ENCODE data around the gene TLE4.
A peak's percentile ranks its signal among the peaks of the same experiment; 100 is the strongest.

Gene TLE4

DNA sequence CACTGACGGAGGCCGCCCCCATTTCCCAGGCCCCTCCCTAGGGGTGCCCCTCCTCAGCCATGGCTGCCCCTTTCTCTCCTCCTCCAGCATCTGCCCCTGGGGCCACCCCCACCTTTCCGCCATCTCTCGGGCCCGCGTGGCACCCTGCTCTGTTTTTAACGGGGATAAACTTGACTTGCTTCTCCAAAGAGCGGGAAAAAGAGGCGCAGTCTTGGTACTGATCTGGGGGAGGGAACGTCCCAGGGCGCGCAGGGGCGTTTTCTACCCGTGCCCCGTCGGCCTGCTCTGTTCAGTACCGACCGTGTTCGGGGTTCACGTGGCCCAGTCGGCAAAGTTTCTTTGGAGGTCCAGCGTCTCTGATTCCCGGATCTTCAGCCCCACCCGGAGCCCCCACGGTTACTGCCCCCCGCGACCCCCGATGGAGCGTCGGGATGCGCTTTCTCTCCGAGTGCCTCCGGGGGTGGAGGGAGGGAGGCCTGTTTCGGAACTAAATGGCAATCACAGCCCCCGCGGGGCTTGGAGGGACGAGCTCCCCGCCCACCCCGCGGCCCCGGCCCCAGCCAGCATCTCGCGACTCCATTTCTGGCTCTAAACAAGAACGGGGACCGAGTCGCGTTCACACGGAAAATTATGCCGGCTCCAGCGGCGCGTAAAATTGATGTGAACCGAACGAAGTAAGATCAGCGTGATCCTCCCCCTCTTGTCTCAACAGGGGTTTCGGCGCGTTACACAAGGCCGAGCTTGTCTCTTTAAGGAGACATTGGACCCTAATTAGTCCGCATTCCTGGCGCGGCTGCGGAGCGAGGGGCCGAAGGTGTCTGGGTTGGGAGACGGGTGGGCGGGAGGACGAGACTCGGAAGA is 1.1 kb upstream of the TLE4 start:
- DNase-seq (ENCODE audit: low read depth), result no peak
- H3K4me3 ChIP-seq (ENCODE audit: low read depth, low read length), result peak overlapping the region; percentile 74

DNA sequence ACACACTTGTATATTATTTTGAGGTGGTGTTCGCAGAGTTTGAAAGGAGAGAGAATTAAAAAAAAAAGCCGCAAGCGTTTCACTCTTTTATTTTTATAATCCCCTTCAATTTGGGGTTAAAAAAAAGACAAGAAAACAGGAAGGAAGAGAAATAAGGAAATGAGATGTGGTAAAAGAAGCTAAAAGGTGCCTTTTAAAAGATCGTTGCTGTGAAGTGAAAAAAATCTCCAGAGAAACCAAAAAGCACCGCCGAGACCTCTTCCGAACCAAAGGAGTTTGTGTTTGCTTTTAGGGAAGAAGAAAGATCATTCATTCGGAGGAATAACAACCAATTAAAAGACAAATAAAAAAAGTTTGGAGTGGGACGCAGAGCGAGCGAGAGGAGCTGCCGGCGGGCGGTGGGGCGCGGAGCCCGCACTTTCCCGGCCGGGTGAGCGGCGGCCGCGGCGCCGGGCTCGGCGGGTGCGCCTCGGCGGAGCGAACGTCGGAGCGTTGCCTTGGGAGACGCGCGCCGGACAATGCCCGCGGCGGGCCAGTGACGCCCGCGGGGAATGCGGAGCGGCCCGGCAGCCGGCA is 355 bp downstream of the TLE4 start:
- peak overlapping the region; percentile 78 for H3K4me3 ChIP-seq (ENCODE audit: low read depth, low read length)
- no peak for DNase-seq (ENCODE audit: low read depth)

DNA sequence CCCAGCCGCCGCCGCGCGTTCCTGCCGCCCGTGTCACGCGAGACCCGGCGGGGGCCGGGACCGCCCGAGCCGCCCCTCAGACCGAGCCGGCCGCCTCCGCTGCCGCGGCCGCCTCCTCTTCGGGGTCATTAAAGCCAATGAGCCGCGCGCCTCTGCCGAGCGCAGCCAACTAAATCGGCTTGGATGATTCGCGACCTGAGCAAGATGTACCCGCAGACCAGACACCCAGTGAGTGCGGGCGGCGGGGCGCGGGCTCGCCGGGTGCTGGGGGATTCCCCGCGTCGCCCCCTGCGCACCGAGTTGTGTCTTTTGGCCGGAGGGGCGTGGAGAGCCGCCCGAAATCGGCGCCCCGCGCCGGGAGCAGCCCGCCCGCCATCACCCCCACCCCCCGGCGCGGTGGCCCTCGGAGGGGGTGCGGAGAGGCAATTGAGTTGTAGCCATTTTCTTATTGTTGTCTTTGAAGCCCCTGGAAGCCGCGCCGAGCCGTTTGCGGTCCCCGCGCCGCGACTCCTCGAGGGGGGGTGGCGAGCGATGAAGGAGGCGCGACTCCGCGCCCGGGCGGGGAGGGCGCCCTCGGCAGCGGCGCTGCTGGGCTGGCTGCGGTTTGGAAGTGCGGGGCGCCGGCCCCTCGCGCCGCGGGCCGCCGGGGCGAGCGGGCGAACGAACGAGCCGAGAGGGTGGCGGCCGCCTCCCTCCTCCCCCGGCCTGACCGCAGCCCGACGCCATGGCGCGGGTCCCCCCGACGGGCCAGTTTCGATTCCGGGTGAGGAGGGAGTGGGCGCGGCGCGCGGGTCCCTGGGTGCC is 1.0 kb downstream of the TLE4 start:
- no peak for DNase-seq (ENCODE audit: low read depth)
- H3K4me3 ChIP-seq (ENCODE audit: low read depth, low read length), result peak overlapping the region; percentile 78

DNA sequence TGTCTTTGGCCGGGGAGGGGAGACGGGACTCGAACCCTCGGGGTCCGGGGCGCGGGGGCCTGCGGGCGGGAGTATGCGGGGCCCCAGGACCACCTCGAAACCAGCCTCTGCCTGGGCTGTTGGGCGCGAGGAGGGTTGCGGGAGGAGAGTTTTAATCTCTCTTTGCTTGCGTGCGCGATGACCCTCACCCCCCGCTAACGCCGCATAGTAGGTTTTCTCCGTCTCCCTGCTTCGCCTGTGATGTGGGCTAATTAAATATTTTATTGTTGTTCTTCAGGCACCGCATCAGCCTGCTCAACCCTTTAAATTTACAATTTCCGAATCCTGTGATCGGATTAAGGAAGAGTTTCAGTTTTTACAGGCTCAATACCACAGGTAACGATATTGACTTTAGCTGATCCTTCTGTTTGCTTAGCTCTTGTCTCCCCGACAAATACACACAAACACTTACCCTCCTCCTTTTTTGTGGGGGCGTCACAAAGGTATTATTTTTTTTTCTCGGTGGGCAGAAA is 1.7 kb downstream of the TLE4 start:
- H3K4me3 ChIP-seq (ENCODE audit: low read depth, low read length), result peak overlapping the region; percentile 78
- DNase-seq (ENCODE audit: low read depth), result no peak

DNA sequence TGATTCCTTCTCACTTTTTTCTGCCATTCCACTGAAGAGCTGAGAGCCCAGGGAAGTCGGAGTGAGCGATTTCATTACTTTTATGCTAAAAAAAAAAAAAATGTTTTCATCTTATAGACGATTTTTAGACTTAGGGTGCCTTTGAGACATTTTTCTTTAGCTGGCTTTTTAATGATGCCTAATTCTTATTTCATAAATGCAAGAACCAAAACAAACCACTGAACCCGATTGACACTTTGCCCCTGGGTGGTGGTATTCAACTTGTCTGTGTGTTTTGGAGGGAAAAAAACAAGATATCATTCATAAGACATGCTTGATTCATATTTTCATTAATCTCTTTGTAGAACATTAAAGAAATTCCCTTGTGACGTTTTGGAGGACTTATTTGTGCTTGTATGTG is 2.4 kb downstream of the TLE4 start:
- H3K4me3 ChIP-seq (ENCODE audit: low read depth, low read length), result peak overlapping the region; percentile 78

DNA sequence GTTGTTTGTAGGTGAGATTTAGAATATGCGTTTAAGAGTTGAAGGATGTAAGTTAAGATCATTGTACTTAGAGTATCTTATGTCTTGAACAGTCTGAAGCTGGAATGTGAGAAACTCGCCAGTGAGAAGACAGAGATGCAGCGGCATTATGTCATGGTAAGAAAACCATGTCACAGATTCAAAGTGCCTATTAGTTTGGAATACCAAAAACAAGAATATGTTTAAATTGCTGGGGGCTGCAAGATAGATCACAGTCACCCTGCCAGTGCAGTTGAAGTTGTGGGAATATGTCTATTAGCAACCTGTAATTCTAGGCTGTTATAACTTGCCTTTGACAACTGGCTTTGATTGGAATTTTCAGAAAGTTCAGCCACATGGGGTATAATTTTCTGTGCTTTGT is 3.0 kb downstream of the TLE4 start:
- H3K4me3 ChIP-seq (ENCODE audit: low read depth, low read length), result peak overlapping the region; percentile 78

More for the DNA sequence above, 2.4 kb downstream of the TLE4 start:
- no peak for DNase-seq (ENCODE audit: low read depth)

DNA sequence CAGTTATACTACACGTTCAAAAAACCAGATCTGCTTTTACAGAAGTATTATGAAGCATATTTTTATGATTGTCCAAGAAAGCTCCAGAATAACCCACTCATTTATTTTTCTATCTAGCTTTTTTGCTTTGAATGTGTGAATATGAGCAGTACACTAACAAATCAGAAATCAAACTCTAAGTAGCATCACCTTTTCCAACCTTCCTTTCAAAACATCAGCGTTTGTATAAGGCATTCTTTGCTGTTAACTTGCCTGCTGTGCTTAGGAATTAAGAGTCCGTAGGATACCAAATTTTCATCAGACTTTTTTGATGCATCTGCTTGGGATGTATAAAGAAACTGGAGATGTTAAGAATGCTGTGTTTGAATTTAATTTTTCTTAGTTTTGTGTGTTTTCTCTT is 3.8 kb downstream of the TLE4 start:
- H3K4me3 ChIP-seq (ENCODE audit: low read depth, low read length), result no peak overlapping the region
- DNase-seq (ENCODE audit: low read depth), result no peak

More for the DNA sequence above, 3.0 kb downstream of the TLE4 start:
- no peak for DNase-seq (ENCODE audit: low read depth)

DNA sequence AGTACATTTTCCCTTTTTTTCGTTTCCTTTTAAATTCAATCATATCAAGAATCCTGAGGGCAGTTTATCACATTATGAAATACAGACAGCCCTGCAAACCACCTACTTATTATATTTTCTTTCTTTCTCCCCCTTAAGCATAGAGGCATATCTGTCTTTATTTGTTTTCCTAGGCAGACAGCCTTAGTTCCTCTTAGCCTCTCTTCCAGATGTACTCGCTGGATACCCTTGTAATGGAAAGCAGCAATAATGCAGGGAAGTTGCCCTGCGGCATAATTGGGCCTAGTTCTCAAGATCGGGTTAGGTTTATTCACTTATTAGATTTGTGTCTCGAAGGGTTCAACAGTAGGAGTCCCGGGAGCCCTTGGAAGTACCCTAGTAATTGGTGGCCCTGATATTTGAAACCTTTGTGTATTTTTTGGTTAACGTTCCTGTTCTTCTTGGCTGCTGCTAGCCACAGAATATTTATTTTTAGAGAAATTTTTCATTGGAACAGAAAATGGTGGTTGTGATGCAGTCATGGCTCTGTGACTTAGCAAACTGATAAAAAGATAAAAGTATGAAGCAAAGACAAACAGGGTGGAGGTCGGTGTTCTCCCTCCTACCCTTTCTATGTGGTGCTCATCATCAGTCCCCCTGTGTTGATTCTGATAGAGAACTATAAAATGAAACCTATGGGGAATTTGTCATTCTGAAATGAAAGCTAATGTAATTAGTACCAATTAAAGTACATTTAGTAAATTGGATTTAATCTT is 6.4 kb downstream of the TLE4 start:
- no peak overlapping the region for H3K4me3 ChIP-seq (ENCODE audit: low read depth, low read length)
- no peak for DNase-seq (ENCODE audit: low read depth)

DNA sequence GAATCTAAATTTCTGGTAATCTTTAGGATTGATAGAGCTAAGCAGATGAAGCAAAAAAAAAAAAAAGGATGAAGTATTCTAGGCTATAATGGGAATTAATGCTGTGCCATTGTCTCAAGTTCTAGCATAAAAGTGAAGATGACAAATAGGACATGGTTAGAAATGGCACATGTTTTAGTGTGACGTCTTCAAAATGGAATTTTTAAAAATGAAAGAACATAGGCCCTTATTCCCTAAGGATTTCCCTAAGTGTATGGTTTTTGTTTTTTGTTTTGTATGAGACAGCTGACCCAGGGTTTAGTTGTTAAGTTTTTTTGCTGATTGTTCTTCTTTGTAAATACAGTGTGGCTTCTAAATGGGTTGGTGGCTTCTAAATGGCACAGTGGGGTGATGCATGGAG is 7.1 kb downstream of the TLE4 start:
- no peak overlapping the region for H3K4me3 ChIP-seq (ENCODE audit: low read depth, low read length)
- DNase-seq (ENCODE audit: low read depth), result no peak

DNA sequence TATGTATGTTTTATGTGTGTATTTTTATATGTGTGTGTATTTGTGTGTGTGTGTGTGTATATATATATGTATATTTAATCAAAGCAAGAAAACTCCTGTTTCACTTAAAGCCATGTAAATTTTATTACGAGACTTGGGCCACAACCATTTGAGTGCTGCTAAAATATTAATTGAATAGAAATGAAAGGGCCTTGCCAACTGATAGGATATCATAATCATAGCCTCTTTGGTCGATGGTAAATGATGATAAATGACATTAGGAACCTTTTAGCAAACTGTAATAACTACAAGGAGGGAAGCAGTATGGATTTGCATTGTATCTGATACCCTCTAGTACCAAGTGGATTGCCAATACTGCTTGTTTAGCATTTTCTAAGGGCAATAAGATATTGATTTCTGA is 7.9 kb downstream of the TLE4 start:
- DNase-seq (ENCODE audit: low read depth), result no peak
- no peak overlapping the region for H3K4me3 ChIP-seq (ENCODE audit: low read depth, low read length)

DNA sequence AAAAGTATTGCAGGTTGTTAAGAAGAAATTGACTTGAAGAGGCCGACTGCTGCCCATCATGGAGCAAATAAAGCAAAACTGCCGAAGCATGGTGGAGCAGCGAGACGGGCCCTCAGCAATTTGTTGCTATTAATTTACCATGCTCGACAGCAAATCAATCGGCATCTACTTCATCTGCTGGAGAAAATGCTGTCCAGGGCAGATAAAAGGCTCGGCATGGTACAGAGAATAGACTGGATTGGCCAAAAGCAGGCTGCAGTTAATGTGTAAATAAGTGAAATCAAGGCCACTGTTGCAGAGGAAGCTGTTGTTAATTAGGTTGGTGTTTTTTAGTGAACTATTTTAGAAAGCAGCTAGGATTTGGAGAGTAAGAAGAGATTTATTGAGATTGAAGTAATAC is 8.3 kb downstream of the TLE4 start:
- H3K4me3 ChIP-seq (ENCODE audit: low read depth, low read length), result no peak overlapping the region

DNA sequence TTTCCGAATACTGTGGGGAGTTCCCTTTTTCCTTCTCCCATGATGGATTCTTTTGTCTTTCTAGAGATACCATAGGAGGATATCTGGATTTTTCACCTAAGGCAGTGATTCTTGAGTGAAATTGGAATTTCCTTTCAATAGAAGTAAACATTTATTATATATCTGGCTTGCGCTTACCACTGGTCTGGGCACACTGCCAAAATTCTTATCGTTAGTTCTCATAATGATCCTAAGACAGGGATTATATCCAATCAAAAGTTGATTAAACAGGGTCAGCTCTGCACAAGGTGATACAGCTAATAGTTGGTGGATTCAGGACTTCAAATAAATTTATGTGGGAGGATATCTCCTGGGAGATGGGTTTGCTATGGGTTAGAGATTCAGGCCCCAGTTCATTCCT is 9.6 kb downstream of the TLE4 start:
- no peak for DNase-seq (ENCODE audit: low read depth)
- no peak overlapping the region for H3K4me3 ChIP-seq (ENCODE audit: low read depth, low read length)

More for the DNA sequence above, 8.3 kb downstream of the TLE4 start:
- no peak for DNase-seq (ENCODE audit: low read depth)

DNA sequence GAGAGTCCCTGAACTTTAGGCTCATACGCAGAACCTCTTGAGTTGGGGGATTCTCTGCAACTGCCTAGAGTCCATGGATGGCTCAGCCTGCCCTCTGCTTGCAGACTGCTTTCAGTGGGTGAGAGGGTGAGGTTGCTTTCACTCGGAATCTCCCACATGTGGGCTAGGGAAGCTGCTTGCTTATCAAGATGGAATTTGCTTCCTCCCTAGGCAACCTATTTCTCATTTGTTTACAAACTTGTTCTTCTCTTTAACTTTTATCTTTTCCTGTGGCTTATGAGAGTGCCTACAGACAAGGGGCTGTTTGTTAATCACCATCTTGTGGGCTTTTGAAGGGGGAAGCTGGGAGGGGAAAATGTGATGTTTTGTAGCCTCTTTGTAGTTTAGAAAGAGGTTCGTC is 10.0 kb downstream of the TLE4 start:
- no peak overlapping the region for H3K4me3 ChIP-seq (ENCODE audit: low read depth, low read length)
- peak; percentile 48 for DNase-seq (ENCODE audit: low read depth)

DNA sequence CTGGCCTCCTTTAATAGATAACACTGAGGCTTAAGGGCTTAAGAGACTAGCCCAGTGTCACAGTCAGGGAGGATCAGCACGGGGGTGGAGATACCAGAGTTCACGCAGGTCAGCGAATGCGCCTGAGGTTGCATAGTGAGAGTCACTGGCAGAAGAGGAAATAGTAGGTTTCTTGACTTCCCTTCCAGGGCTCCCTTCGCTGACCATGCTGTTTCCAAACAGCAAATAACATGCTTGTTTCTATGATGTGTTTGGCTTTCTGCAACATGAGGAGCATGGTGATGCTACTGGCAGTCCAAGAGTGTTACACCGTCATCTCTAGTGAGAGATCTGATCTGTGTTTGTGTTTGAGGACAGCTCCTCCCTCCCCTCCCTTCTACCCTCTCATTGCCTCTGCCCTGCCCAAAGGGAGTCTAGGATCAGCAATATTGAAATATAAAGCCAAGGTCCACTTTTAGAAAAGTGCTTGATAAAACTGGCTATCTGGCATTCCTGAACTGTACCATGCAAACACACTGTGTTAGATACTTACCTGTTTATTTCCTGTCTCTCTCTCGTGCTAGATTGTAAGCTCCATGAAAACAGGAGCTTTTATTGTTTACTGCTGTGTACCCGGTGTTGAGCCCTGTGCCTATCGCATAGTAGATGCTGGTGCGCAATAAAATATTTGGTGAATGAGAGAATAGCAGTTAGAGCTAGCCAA is 12.3 kb downstream of the TLE4 start:
- H3K4me3 ChIP-seq (ENCODE audit: low read depth, low read length), result no peak overlapping the region
- DNase-seq (ENCODE audit: low read depth), result no peak

DNA sequence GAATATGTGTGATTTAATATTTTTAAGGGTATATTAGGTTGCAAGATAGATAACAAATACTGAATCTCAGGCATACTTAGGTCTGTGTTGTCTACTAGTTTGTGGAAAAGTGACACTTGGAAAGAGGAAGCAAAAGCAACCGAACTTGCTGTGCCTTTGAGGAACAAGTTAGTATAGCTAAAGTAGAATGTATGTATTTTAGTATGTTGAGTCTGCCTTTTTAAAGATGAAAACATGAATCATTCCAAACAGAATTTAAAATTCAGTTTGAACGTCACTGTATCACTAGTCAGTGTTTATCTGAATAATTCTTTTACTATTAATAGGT is 12.9 kb downstream of the TLE4 start:
- DNase-seq (ENCODE audit: low read depth), result no peak
- H3K4me3 ChIP-seq (ENCODE audit: low read depth, low read length), result no peak overlapping the region

DNA sequence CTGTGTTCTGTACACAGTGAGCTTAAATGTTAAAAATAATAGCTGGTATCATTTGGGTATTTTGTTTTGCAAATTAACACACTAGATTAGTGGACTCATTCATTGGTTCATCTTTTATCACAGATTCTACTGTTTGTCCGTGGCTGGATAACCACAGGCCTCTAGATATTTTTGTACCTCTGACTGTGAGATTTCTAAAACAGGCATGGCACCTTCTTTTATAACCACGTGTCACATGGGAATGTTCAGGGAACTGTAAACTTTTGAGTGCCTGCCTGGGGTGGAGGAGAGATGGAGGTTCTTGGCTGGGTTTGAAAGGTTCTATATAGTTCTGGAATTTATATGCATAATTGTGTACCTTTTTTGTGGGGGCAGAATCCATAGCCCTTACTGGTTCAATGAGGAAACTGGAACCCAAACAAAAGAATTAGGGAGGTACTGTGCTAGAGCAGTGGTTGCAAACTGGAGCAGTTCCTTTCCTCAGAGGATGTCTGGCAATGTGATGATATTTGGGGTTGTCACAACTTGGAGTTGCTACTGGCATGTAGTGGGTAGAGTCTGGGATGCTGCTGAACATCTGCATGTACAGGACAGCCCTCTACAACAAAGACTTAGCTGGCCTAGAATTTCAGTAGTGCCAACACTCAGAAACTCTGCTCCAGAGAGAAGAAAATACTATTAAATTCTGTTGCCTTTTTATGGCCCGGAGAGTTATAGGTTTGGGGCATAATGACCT is 16.9 kb downstream of the TLE4 start:
- no peak overlapping the region for H3K4me3 ChIP-seq (ENCODE audit: low read depth, low read length)
- DNase-seq (ENCODE audit: low read depth), result no peak

DNA sequence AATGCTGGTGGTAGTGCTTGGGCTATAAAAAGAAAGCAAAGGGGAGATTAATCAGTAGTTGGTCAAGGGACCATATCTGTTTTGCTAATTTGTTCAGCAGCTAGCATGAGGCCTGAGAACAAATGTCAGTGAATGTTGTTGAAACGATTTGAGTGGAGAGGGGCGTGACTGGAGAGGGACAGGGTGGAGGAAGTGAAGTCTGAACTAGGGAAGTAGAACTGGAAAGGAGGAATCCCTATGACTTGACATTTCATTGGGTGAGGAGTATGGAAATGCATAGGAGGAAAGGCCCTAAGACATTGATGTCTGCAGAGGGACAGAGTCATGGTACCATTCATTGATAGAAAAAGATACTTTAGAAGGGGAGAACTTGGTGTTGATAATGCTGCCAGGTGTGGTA is 19.7 kb downstream of the TLE4 start:
- DNase-seq (ENCODE audit: low read depth), result no peak
- H3K4me3 ChIP-seq (ENCODE audit: low read depth, low read length), result no peak overlapping the region

DNA sequence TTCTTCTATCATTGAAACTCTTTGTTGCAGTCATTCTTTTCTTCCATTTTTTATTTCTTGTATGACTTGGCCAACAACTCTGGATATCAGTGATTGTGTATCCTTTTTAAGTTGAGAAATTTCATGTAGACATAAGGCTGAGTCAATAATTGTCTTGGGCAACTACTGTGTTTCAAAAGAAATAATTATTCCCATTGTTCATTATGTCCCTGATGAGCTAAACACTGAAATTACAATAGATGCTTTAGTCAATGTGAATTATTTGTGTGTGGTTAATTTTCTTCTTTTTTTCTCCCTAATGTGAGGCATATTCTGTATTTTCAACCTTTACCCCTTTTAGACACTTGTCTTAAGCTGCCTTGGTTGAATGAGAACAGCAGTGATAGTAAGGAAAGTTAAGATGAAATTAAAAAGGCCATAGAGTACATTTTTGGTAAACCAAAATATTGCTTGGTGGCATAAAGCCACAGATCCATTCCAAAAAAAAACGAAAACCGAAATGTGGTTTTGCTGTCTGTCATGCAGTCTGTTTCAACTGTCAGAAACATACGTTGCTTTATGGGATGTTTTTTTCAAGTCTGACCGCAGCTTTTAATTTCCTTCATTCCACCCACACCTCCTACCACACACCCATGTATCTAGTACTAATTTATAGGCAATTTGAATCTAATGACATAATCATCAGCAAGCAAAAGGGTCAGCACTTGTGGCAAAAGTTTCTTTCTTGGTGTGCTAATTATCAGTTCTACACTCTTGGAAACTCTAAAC is 21.1 kb downstream of the TLE4 start:
- no peak overlapping the region for H3K4me3 ChIP-seq (ENCODE audit: low read depth, low read length)
- no peak for DNase-seq (ENCODE audit: low read depth)
